A673 (cell line): ENCODE results near the gene SBK2.

Source experiments
- CTCF ChIP-seq: fragments of 300-800, 200-600 bp; sonication (generic); conservative IDR thresholded peaks from 2 replicates; pipeline ENCODE4 v1.5.1; 2017; ENCODE audit warnings: low read depth, mild to moderate bottlenecking, antibody characterized with exemption, low read length, moderate library complexity, mixed read lengths
- EZH2 ChIP-seq: fragments of 200-600 bp; sonication (generic); IDR thresholded peaks from 2 replicates; pipeline ENCODE4 v1.6.1; 2017; ENCODE audit warnings: borderline replicate concordance, low read depth, mild to moderate bottlenecking, mixed read lengths, antibody characterized with exemption, low read length; ENCODE audit not compliant: poor library complexity, severe bottlenecking

- TF ChIP-seq EZH2, result no peak
- no peak for TF ChIP-seq CTCF
Measured at GRCh38 chr19:55539090-55539984, 2.4 kb upstream of the SBK2 start.
